DND-41 (cell line): ENCODE data around the gene NPFF.

Experiments used
- EZH2 ChIP-seq: IDR thresholded peaks from 3 replicates; pipeline ENCODE4 v1.6.1; 2012; ENCODE audit warnings: borderline replicate concordance, low read depth, mild to moderate bottlenecking, moderate library complexity, low read length, inconsistent platforms; ENCODE audit not compliant: severe bottlenecking
- TF ChIP-seq, protein P1 (sequence below): IDR thresholded peaks from 2 replicates; pipeline ENCODE4 v1.5.1; 2012; ENCODE audit warnings: borderline replicate concordance, low read length, moderate library complexity, mild to moderate bottlenecking; ENCODE audit not compliant: poor library complexity, severe bottlenecking; ENCODE audit errors: extremely low read depth

- TF ChIP-seq, protein P1, sequence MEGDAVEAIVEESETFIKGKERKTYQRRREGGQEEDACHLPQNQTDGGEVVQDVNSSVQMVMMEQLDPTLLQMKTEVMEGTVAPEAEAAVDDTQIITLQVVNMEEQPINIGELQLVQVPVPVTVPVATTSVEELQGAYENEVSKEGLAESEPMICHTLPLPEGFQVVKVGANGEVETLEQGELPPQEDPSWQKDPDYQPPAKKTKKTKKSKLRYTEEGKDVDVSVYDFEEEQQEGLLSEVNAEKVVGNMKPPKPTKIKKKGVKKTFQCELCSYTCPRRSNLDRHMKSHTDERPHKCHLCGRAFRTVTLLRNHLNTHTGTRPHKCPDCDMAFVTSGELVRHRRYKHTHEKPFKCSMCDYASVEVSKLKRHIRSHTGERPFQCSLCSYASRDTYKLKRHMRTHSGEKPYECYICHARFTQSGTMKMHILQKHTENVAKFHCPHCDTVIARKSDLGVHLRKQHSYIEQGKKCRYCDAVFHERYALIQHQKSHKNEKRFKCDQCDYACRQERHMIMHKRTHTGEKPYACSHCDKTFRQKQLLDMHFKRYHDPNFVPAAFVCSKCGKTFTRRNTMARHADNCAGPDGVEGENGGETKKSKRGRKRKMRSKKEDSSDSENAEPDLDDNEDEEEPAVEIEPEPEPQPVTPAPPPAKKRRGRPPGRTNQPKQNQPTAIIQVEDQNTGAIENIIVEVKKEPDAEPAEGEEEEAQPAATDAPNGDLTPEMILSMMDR = no peak
- no peak for TF ChIP-seq EZH2
Observed at GRCh38 chr12:53489242-53489864, 17.9 kb downstream of the NPFF start.
